Measurements from ENCODE around the gene RAX2. TPM values are rescaled to one million over a fixed set of nuclear protein-coding genes. Genes with fewer than 3 reads are reported as not detected.

Gene RAX2
- total RNA-seq, 2 donors from 2014 or later = not detected

GRCh38 chr19:3803986-3804385 lies 32.0 kb upstream of the RAX2 start:
- intact Hi-C loops (cut with DNase I) = no loop called here
- DNase-seq (ENCODE audit: low spot score) = no peak

GRCh38 chr19:3803114-3803888 lies 31.3 kb upstream of the RAX2 start:
- no peak for DNase-seq (ENCODE audit: low spot score)
- intact Hi-C loops (cut with DNase I) = no loop called here

GRCh38 chr19:3801412-3802096 lies 29.5 kb upstream of the RAX2 start:
- DNase-seq (ENCODE audit: low spot score) = no peak
- intact Hi-C loops (cut with DNase I) = no loop called here

GRCh38 chr19:3800996-3801395 lies 29.0 kb upstream of the RAX2 start:
- DNase-seq (ENCODE audit: low spot score) = no peak
- intact Hi-C loops (cut with DNase I) = no loop called here

GRCh38 chr19:3798137-3798536 lies 26.1 kb upstream of the RAX2 start:
- DNase-seq (ENCODE audit: low spot score) = no peak

GRCh38 chr19:3796358-3796757 lies 24.3 kb upstream of the RAX2 start:
- intact Hi-C loops (cut with DNase I) = no loop called here
- no peak for DNase-seq (ENCODE audit: low spot score)

More at GRCh38 chr19:3798137-3798536, 26.1 kb upstream of the RAX2 start:
- intact Hi-C loops (cut with DNase I) = no loop called here

GRCh38 chr19:3793799-3794198 lies 21.8 kb upstream of the RAX2 start:
- intact Hi-C loops (cut with DNase I) = loop anchor here in 1 of 2 donors (5.0 kb wide), 1 partner anchor 1884 kb away; no protein-coding TSS in a partner anchor
- DNase-seq (ENCODE audit: low spot score) = no peak

- DNase-seq (ENCODE audit: low spot score) = no peak
- intact Hi-C loops (cut with DNase I) = loop anchor here in 1 of 2 donors (5.0 kb wide), 1 partner anchor 1885 kb away; no protein-coding TSS in a partner anchor
Observed at GRCh38 chr19:3792114-3792513, 20.1 kb upstream of the RAX2 start.

GRCh38 chr19:3790941-3791340 lies 18.9 kb upstream of the RAX2 start:
- intact Hi-C loops (cut with DNase I) = loop anchor here in 1 of 2 donors (5.0 kb wide), 1 partner anchor 1886 kb away; no protein-coding TSS in a partner anchor
- no peak for DNase-seq (ENCODE audit: low spot score)

GRCh38 chr19:3790209-3790734 lies 18.2 kb upstream of the RAX2 start:
- no peak for DNase-seq (ENCODE audit: low spot score)
- intact Hi-C loops (cut with DNase I) = loop anchor here in 1 of 2 donors (5.0 kb wide), 1 partner anchor 1887 kb away; no protein-coding TSS in a partner anchor

- intact Hi-C loops (cut with DNase I) = no loop called here
- DNase-seq (ENCODE audit: low spot score) = no peak
Observed at GRCh38 chr19:3788996-3789778, 17.2 kb upstream of the RAX2 start.

- intact Hi-C loops (cut with DNase I) = no loop called here
- DNase-seq (ENCODE audit: low spot score) = no peak
Observed at GRCh38 chr19:3785938-3786824, 14.2 kb upstream of the RAX2 start, which contains the start of gene MATK. MATK (minus strand) TSS chr19:3786381; CDS start chr19:3785135, 1,246 bp downstream.

- no peak for DNase-seq (ENCODE audit: low spot score)
- intact Hi-C loops (cut with DNase I) = no loop called here
Observed at GRCh38 chr19:3785451-3785937, 13.5 kb upstream of the RAX2 start.

- intact Hi-C loops (cut with DNase I) = no loop called here
- DNase-seq (ENCODE audit: low spot score) = no peak
Observed at GRCh38 chr19:3784607-3785450, 12.8 kb upstream of the RAX2 start.

- intact Hi-C loops (cut with DNase I) = no loop called here
- no peak for DNase-seq (ENCODE audit: low spot score)
Observed at GRCh38 chr19:3783660-3784584, 11.9 kb upstream of the RAX2 start.

- intact Hi-C loops (cut with DNase I) = no loop called here
- no peak for DNase-seq (ENCODE audit: low spot score)
Observed at GRCh38 chr19:3782903-3783302, 10.9 kb upstream of the RAX2 start.
